ENCODE results near the gene IL18. TPM values are rescaled to one million over a fixed set of nuclear protein-coding genes. Genes with fewer than 3 reads are reported as not detected.

IL18 gene
- total RNA-seq, 1 donor = 0.81 TPM

DNA sequence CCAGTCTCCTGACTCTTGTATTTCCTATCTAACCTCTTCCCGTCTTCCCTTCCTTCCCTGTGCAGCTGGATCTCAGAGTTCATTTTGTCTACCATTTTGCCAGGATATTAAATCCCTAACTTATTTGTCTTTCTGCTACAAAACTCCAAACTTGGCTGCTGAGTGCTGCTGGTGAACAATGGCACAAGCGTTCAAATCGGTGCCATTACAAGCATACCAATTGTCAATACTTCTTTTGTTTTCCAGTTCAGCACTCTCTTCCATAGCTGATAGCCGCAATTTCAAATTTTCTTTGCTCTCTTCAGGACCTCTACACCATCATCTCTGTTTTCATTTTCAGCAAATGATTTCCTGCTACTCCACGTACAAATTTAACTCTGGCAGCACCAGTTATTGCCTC is 13.4 kb downstream of the IL18 start:
- TF ChIP-seq, protein P1, sequence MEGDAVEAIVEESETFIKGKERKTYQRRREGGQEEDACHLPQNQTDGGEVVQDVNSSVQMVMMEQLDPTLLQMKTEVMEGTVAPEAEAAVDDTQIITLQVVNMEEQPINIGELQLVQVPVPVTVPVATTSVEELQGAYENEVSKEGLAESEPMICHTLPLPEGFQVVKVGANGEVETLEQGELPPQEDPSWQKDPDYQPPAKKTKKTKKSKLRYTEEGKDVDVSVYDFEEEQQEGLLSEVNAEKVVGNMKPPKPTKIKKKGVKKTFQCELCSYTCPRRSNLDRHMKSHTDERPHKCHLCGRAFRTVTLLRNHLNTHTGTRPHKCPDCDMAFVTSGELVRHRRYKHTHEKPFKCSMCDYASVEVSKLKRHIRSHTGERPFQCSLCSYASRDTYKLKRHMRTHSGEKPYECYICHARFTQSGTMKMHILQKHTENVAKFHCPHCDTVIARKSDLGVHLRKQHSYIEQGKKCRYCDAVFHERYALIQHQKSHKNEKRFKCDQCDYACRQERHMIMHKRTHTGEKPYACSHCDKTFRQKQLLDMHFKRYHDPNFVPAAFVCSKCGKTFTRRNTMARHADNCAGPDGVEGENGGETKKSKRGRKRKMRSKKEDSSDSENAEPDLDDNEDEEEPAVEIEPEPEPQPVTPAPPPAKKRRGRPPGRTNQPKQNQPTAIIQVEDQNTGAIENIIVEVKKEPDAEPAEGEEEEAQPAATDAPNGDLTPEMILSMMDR (IDR thresholded peaks at IDR 0.05; ENCODE audit: insufficient read depth, low read length) = no peak
- no peak for DNase-seq (ENCODE audit: low read depth)
- no peak overlapping the region for H3K4me3 ChIP-seq (ENCODE audit: low read depth, low read length)

DNA sequence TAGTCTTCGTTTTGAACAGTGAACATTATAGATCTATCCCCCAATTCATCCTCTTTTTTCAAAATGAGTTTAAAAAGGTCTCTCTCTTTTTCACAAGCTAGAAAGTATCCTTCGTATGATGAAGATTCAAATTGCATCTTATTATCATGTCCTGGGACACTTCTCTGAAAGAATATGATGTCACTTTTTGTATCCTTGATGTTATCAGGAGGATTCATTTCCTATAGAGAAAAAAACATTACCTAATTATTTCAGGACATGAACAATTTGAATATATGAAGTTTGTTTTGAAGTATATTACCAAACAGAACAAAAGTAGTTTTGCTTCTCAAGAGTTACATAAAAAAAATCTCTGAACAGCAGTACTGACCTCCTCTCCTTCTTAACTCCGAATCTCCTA is 20.3 kb downstream of the IL18 start:
- no peak for DNase-seq (ENCODE audit: low read depth)
- TF ChIP-seq, protein P1 (IDR thresholded peaks at IDR 0.05; ENCODE audit: insufficient read depth, low read length) = no peak
- no peak overlapping the region for H3K4me3 ChIP-seq (ENCODE audit: low read depth, low read length)

DNA sequence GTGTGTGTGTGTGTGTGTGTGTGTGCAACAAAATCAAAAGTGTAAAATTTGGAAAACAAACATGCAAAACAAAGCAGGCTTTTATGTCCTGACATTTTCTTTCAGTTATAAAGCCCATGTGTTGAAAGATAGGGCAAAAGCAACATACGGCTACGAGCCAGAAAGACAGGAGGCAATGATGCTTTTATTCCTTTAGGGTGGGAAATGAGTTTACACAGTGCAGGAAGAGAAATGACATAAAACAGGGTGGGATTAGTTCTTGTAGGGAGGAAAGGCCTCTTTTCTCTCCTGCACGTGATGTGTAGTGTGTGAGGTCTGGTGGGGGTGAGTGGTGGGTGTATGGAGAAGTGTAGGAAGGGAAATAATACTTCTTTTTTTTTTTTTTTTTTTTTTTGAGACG is 29.4 kb downstream of the IL18 start:
- no peak for DNase-seq (ENCODE audit: low read depth)
- TF ChIP-seq, protein P1 (IDR thresholded peaks at IDR 0.05; ENCODE audit: insufficient read depth, low read length) = no peak
- H3K4me3 ChIP-seq (ENCODE audit: low read depth, low read length) = no peak overlapping the region

DNA sequence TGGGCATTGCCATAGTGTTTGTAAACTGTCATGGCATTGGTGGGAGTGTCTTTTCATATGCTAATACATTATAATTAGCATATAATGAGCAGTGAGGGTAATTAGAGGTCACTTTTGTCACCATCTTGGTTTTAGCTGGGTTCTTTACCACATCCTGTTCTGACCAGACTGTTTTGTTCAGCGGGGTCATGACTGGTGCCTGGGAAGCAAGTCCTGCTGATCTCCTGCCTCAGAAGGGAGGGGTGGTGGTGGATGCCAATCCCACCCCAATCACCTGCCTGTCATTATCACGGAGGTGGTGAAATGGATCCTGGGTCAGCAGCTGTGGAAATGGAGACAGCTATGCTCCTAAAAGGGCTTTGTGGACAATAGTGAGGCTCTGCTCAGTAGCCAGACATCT is 31.2 kb downstream of the IL18 start:
- TF ChIP-seq, protein P1 (IDR thresholded peaks at IDR 0.05; ENCODE audit: insufficient read depth, low read length) = no peak
- no peak for DNase-seq (ENCODE audit: low read depth)
- H3K4me3 ChIP-seq (ENCODE audit: low read depth, low read length) = no peak overlapping the region

DNA sequence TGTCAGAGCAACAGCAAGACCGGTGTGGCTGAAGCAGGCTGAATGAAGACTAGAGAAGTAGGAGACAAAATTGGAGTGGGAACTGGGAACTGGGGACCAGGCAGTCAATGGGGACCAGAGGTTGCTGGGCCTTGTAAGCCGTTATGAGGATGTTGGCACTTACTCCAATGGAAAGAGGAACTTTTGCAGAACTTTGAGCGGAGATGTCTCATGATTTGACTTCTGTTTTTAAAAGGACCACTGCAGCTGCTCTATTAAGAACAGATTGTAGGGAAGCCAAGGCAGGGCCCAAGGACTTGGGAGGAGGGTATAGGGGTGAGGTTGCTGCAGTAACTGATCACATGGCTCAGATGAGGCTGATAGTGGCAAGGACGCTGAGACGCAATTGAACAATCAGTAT is 34.2 kb downstream of the IL18 start:
- no peak for DNase-seq (ENCODE audit: low read depth)
- TF ChIP-seq, protein P1 (IDR thresholded peaks at IDR 0.05; ENCODE audit: insufficient read depth, low read length) = no peak
- no peak overlapping the region for H3K4me3 ChIP-seq (ENCODE audit: low read depth, low read length)

DNA sequence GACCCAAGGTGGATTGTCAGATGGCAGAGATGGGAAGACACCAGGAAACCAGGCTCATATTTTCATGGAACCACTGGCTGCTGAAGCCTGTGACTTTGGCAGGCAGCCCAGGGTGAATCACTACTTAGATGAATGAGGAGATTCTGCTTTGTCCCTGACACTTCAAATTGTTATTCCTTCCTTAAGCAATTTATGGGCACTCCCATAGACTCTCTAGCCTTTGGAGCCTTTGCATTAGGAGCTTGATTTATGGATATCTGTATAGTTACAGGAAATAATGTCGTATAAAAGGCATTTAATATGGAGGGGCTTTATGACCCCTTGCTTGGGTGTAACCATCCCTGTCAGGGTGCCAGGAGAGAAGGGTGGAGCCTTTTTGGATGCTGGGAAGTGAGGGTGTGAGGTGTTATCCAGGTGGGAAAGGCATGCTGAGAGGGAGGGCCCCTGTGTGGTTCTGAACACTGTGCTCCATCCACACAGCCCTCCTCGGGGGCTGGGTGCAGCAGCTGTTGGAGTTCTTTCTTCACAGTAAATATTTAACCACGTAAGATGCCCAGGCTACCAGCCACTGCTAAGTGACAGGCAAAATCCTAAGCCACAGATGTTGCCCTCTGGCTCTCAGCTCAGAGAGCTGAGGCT is 35.3 kb downstream of the IL18 start:
- no peak overlapping the region for H3K4me3 ChIP-seq (ENCODE audit: low read depth, low read length)
- TF ChIP-seq, protein P1 (IDR thresholded peaks at IDR 0.05; ENCODE audit: insufficient read depth, low read length) = no peak
- DNase-seq (ENCODE audit: low read depth) = peak; percentile 59

DNA sequence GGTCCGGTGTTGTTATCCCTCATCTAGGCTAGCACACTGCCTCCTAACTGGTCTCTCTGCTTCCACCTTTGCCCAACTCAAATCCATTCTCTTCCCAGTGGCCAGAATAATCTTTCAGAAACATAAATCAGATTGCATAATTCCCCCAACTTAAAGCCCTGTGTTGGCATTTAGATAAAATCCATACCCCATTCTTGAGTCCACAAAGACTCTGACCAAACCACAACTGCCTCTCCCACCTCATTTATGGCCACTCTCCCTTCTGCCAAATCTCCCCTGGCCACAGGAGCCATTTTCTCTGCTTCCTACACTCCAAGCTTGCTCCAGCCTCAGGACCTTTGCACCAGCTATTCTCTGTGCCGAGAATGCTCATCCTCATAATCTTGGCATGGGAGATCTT is 36.8 kb downstream of the IL18 start:
- TF ChIP-seq, protein P1 (IDR thresholded peaks at IDR 0.05; ENCODE audit: insufficient read depth, low read length) = no peak
- no peak overlapping the region for H3K4me3 ChIP-seq (ENCODE audit: low read depth, low read length)
- DNase-seq (ENCODE audit: low read depth) = no peak
